Measurements from ENCODE around the gene TRAK1.

The TRAK1 gene

GRCh38 chr3:42246091-42246490 is 154.9 kb downstream of the TRAK1 start:
- no peak for DNase-seq (ENCODE audit: low spot score)

DNA sequence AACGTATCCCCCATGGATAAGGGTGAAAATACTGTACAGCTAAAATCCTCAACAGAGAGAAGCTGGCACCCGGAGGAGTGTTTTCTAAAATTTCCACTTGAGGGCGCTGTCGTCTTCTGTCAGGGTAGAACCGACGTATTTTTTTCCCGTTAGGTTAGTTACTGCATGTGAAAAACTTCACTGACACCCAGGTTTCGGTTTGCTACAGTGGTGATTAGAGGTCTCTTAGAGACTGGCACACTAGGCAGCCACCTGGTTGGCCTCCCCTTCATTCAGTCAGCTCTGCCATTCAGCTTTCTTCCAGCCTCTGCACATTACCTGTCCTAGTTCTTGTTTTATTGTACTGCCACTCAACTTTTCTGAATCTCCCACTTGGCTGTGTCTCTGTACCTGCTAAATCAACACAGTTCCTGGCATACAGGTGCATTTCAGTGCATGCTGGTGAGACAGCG is 156.4 kb downstream of the TRAK1 start:
- peak; percentile 69 for DNase-seq (ENCODE audit: low spot score)

DNA sequence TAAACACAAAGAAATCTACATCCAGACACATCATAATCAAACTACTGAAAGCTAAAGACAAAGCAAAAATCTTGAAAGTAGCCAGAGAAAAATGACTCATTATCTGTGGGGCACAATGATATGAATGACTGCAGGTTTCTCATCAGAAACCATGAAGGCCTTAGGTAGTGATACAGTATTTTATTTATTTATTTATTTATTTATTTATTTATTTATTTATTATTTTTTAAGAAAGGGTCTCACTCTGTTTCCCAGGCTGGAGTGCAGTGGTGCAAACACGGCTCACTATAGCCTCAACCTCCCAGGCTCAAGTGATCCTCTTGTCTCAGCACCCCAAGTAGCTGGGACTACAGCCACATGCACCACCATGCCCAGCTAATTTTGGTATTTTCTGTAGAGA is 159.6 kb downstream of the TRAK1 start:
- no peak for DNase-seq (ENCODE audit: low spot score)

DNA sequence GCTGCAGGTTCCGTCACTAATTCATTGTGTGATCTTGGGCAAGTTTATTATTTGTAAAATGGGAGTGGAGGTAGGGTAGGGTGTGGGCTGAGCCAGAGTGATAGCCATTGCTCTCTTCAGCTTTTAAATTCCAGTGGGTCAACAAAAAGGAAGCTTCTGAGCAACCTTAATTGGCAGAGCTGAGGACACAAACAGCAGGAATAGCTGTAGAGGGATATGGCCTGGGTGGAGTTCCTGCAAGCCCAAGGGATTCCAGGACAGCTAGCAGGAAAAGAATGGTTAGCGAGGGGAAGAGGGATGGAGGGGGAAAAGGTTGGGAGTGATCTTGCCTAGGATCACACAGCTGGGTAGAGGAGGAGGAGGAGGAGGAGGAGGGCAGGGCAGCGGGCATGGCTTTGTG is 163.4 kb downstream of the TRAK1 start:
- DNase-seq (ENCODE audit: low spot score): no peak

DNA sequence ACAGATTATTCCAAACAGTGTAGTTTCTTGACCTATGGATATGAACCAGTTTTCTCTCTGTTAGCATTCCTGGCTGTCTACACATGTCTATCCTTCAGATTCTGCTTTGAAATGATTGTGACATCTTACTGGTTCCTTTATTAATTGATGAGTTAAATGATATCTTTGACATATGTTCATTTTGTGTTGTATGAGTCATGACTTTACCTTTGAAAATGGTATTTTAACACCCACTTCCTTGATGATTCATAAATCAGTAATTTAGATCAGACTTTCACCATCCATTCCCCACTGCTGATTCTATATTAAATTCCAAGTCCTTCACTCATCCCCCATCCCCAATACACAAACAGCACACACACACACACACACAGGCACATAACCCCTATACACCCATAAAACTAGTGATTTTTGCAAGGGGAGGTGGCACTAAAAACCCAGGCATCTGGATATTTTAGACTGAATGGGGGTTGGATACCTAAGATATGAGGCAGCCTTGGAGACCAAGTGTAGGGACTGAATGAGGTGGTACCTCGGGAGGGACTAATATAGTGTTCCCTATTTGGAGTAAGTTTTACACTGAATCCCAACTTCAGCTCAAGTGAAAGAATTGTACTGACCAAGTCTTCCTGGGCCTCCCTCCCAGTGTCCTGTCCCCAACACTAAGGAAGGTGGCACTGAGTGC is 165.1 kb downstream of the TRAK1 start:
- no peak for DNase-seq (ENCODE audit: low spot score)

DNA sequence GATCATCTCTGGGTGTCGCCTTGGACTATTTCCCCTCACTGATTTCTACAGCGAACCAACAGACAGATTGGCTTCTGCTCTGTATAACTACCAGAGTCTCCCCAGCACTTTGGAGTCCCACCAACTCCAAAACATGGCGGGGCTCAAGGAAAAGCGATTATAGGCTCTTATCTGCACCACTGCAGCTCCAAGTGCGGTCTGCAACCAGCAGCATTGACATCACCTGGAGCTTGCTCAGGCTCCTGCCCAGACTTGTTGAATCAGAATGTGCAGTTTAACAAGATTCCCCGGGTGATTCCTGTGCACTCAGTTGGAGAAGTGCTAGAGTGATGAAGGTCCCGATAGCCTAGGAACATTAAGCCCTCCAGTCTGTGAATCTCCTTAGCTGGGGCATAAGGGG is 165.8 kb downstream of the TRAK1 start:
- DNase-seq (ENCODE audit: low spot score): no peak

DNA sequence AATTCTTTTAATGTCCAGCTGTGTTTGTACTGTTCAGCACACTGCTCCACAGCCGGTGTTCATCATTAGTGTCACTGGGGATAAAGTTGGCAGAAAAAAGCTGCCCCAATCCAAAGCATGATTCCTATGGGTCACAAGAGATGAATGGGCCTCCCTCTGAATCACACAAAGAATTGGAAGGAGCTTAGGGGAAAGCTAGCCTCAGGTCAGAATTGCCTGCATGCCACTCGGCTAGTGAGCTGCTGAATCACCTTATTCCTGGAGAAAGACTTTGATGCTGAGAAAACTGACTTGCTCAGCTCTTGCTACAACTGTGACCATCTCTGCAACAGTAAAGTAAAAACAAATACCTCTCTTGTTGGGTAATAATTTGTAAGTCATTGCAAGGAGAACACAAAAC is 171.4 kb downstream of the TRAK1 start:
- no peak for DNase-seq (ENCODE audit: low spot score)

GRCh38 chr3:42263354-42264346 is 172.5 kb downstream of the TRAK1 start:
- DNase-seq (ENCODE audit: low spot score): no peak

GRCh38 chr3:42264399-42265058 is 173.4 kb downstream of the TRAK1 start:
- DNase-seq (ENCODE audit: low spot score): no peak

- DNase-seq (ENCODE audit: low spot score): no peak
These were observed 174.2 kb downstream of the TRAK1 start for GRCh38 chr3:42265059-42265991.

- no peak for DNase-seq (ENCODE audit: low spot score)
These were observed 174.9 kb downstream of the TRAK1 start, which contains the start of gene CCK for GRCh38 chr3:42266085-42266484. CCK (minus strand) TSS chr3:42266185; CDS start chr3:42263630, 2,555 bp downstream.

DNA sequence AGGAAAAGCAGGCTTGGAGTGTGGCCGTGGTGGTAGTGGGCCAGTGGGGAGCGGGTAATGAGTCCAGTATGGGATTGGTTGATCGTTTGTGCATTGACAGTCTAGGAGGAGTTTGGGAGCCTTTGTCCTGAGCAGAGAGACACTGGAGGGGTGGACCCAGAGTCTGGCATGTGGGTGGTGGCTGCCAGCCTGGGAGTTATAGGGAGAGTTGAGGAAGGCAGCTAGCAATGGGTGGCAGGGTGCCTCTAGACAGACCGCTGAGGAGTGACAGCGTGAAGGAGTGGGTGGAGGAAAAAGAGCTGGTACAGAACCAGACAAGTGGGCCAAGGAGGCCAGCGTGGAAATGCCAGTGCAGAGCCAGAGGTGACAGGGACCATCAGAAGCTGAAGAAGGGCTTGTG is 176.7 kb downstream of the TRAK1 start:
- no peak for DNase-seq (ENCODE audit: low spot score)

- DNase-seq (ENCODE audit: low spot score): no peak
These were observed 178.5 kb downstream of the TRAK1 start for GRCh38 chr3:42269647-42270046.

GRCh38 chr3:42270561-42270960 is 179.4 kb downstream of the TRAK1 start:
- no peak for DNase-seq (ENCODE audit: low spot score)

DNA sequence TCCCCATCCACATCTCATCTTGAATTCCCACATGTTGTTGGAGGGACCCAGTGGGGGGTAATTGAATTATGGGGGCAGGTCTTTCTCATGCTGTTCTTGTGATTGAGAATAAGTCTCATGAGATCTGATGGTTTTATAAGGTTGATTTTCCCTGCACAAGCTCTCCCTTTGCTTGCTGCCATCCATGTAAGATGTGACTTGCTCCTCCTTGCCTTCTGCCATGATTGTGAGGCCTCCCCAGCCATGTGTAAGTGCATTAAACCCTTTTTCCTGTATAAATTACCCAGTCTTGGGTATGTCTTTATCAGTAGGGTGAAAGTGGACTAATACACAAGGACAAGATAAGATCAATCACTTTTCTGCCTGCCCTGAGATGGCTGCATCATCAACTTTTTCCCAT is 180.6 kb downstream of the TRAK1 start:
- DNase-seq (ENCODE audit: low spot score): no peak

DNA sequence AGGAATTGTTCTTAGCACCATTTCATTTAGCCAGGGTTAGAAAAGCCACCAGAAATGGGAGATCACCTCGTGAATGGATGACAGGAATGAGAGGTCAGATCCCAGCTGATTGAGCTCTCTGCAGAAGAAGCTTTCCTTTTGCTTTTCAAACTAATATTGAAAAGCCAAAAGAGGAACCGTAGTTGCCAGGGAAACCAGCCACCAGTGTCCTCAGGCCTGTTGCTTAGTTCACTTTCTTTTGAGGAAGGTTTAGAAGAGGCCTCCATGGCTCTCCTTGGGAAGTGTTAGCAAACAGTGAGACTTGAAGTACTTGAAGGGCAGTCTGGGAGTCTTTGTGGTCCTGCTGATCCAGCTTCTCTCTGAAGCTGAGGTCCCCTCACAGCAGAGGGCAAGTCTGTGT is 182.2 kb downstream of the TRAK1 start:
- DNase-seq (ENCODE audit: low spot score): peak; percentile 17

- DNase-seq (ENCODE audit: low spot score): no peak
These were observed 183.1 kb downstream of the TRAK1 start for GRCh38 chr3:42274266-42274665.

GRCh38 chr3:42275217-42275616 is 184.1 kb downstream of the TRAK1 start:
- no peak for DNase-seq (ENCODE audit: low spot score)

Data from pons (tissue), 1 donor.